NOMO-1 (cell line): ENCODE measurements around the gene KIF9.
"Not testable (repeated sequence)": the region's sequence is repeated elsewhere in the genome, so short reads cannot be mapped to it uniquely, and the experiment has no call there.

Source experiments
- DNase-seq, 2 experiments: peaks; one replicate each; lab custom pipeline; 2025; ENCODE audit not compliant: unreplicated experiment in 2 of 2; lab: John Stamatoyannopoulos, UW

The KIF9 gene

DNA sequence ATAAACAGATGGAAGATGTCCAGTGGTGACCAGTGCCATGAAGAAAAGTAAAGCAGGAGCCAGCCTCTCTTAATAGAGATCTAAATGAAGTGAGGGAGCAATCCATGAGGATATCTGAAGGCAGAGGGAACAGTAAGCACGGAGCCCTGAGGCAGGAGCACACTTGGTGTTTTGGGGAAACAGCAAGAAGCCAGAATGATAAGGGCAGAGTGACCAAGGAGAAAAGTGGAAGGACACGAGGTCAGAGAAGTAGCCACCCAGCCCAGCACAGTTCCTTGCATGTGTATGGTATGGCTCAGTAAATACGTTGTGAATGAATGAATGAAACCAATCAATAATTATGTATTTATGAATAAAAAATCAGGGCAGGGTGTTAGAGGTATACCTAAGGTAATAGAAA is 11.8 kb upstream of the KIF9 start:
- DNase-seq, result no peak

DNA sequence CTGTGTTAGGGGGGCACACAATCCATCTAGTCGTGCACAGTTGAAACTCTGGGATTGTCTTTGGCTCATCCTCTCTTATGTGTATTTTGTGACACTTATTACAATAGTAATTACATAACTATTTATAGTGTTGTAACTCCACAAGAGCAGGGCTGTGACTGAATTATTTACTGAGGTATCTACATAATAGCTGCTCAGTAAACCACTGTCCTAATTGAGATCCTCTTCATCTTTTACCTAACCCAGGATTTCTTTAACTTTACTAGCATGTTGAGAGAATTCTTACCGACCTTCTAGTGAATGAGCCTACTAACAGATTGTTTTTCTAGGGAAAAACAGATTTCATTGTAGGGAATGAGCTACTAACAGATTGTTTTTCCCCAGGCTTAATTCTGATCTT is 11.2 kb upstream of the KIF9 start:
- DNase-seq, result no peak

DNA sequence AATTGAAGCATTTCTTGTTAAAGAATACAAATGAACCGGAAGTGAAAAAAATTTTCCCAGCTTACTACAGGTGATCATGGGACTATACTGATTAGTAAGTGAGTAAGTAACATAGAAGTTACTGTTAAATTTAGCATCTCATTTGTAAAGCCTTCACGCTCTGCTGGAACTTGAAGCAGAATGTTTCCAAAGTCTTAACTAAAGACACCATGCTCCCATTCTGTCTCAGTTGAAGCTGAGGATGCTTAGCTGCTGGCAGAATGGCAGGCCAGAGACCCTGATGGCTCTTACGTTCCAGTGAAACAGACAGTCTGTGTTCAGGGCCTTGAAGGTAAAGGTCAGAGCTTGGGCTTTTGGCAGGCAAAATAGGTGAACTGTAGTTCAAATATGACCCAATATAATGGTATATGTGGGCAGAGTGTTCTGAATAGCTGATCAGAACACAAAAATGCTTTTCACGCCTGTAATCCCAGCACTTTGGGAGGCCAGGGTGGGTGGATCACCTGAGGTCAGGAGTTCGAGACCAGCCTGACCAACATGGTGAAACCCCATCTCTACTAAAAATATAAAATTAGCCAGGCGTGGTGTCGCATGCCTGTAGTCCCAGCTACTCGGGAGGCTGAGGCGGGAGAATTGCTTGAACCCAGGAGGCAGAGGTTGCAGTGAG is 9.3 kb upstream of the KIF9 start:
- not testable (repeated sequence) for DNase-seq

DNA sequence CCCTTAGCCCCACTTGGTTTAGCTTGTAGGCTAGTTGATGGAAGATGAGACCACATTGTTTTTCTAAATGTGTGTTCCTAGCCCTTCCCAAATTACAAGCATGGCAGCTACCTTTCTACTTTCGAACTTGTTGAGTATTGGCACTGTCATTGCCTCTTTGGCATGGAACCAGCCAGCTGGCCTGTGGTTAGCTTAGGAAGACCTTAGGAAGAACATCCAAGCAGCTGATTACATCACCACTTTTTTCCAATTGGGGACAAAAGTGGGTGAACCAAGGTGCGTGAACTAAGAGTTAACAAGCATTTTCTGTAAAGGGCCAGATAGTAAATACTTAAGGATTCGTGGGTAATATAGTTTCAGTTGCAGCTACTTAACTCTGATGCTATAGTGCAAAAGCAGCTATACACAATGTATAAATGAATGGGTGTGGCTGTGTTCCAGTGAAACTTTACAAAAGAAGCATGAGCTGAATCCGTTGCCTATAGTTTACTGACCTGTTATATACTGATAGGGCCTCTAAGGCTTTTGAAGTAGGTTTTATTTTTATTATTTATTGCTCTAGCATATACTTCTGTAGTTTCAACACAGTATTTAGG is 8.7 kb upstream of the KIF9 start:
- DNase-seq, result no peak

DNA sequence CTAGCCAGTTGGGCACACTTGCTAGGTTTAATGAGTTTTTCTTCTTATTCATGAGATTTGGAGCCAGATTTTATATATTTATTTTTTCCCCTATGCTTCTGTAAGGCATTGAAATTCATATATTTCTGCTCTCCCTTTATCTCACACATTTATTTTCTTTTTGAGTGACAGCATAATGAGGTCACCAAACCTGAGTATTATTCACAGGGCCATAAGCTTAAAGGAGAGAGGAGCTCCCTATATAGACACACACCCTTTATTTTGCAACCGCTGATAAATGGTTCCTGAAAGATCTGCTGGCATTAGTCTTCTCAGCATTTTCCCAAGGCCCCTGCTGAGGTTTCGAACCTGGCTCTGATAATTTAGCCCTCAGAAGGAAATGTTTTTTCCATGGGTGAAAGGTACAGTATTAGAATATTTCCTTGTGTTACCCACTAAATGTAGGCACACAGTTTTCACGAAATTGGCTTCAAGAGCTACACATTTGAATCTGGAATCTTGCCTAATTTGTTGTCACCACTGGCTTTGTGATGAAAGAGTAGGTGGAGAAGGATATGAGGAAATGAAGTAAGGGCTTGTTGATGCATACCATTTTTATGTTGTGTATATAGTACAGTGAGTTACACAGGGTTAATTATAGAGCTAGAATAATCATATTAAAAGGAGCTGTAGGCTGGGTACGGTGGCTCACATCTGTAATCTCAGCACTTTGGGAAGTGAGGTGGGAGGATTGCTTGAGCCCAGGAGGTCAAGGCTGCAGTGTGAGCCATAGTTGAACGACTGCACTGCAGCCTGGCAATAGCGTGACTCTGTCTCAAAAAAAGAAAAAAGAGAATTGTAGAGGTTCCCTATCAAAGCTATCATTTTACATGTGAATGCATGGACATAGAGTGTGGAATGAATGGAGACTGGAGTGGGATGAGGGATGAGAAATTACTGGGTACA is 6.6 kb upstream of the KIF9 start:
- DNase-seq, result peak; percentile 74 to 78

DNA sequence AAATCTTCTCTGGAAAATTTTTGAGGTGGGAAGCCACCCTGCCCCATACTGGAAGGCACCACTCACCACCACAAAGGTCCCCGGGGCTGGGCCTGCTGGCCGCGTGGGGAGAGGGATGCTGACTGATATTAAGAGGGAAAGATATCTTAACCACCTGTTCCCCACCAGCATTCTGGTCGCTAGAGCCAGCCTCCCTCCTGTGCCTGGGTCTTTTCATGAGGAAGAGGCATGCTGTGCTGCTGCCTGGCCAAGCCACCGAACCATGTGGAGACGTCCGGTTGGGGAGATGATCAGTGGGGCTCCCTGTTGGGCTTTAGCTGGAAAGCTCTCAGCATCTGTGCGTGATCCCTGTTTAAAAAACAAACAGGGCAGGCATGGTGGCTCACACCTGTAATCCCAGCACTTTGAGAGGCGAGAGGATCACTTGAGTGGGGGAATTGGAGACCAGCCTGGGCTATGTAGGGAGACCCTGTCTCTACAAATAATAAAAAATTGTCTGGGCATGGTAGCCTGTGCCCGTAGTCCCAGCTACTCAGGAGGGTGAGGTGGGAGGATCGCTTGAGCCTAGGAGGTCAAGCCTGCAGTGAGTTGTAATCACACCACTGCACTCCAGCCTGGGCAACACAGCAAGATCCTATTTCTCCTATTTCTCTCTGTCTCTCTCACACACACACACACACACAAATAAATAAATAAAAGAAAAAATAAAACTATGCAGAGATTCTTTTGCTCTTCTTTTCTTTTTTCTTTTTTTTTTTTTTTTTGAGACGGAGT is 1.2 kb upstream of the KIF9 start:
- no peak for DNase-seq

DNA sequence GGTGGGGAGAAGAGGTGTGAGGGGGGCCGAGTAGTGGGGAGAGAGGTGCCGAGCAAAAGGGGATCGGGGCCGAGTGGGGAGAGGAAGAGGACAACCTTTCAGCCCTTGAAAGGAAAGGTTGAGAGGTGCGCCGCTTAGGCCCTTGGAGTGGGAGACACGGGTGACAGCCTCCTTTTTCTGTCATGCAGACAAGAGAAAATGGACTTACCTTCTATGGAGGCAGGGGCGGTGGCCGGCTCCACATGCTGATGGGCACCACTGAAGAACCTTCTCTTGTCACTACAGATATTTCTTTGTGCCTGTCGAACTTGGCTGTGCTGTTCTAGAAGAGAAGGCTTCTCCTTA is 566 bp upstream of the KIF9 start:
- DNase-seq, result no peak

DNA sequence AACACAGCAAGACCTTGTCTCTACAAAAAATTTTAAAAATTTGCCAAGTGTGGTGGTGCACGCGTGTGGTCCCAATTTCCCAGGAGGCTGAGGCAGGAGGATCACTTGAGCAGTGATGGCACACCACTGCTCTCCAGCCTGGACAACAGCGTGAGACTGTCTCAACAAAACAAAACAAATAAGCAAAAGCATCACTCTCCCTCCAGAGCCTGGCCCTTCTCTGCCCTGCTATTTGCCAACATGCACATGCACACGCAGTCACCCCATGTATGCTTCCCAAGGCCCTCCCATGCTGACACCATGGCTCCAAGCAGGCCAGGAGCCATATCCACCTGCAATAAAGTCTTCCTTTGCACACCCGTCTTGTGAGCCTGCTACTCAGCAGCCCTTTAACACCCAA is 2.1 kb downstream of the KIF9 start:
- DNase-seq, result no peak

DNA sequence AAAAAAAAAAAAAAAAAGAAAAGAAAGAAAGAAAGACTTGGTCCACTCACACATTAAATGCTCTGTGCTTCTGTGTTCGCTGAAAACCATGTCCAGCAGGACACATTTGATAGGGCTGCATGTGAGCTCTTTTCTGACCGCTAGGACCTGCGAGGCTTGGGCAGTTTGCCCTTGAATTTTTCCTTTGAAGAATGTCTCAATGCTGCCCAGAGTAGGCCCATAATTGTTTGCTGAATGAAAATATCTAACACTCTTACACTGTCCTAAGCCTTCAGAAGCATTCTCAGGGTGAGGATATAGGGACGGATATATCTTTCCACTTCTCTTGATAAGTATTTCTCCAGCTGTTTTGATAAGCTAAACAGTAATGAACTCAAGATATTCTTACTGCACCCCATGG is 6.0 kb downstream of the KIF9 start:
- DNase-seq, result no peak

DNA sequence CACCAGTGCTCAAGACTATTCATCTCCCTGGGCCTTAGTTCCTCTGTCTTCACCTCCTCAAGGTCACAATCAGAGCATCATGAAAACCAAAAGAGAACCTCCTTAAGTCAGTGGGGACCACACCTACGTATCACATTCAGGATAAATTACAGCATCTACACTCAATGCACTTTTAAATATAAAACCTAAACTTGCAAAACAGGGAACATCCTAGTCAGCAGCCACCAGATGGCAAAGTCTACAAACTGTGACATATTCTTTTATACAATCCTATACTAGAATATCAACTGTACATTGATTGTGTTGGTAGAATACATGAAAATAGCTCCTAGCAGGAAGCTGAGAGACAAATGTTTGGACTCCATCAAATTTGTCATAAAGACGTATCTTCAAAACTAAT is 7.9 kb downstream of the KIF9 start:
- no peak for DNase-seq

DNA sequence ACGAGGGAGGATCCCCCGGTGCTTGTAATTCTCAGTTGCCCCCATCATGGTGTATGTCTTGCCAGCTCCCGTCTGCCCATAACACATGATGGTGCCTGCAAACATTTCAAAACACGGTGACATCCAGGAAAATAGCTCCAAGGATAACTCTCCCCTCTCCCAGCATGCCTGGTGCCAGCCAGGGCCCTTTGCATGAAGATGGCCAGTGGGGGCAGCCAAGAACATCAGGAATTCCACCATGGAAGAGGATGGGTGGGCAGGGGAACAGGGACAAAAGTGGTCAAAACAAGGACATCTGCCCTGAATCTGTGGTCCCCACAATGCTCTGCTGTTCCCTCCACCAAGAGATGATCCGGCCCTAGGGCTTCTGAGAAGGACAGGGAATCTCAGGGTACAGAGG is 9.0 kb downstream of the KIF9 start:
- no peak for DNase-seq

DNA sequence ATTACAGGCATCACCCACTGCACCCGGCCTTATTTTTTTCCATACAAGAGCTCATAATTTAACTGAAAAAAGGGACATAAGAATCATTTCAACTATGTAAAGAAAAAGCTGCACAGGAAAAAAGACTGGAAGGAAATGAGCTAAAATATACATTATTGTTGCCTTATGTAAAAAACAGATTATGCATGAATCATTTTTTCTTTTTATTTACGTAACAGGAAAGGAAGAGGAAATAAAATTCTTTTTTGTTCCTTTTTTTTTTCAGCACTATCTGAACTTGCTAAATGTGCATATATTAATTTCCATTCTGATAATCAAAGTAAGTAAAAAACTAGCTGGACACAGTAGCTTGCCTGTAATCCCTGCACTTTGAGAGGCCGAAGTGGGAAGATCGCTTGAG is 12.1 kb downstream of the KIF9 start:
- no peak for DNase-seq

DNA sequence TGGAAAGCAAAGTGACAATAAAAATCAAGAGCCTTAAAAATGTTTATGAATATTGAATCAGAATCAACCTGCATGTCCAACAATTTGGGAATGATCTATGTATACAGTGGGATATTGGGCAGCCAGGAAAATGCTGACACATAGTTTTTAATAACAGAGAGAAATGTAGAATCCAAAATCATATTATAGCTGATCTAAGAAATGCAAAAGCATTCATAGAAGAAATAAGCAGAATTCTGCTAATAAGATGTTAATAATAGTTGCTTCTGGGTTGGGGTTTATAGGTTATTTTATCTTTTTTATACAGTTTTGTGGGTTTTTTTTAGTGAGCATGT is 15.1 kb downstream of the KIF9 start:
- DNase-seq, result no peak

DNA sequence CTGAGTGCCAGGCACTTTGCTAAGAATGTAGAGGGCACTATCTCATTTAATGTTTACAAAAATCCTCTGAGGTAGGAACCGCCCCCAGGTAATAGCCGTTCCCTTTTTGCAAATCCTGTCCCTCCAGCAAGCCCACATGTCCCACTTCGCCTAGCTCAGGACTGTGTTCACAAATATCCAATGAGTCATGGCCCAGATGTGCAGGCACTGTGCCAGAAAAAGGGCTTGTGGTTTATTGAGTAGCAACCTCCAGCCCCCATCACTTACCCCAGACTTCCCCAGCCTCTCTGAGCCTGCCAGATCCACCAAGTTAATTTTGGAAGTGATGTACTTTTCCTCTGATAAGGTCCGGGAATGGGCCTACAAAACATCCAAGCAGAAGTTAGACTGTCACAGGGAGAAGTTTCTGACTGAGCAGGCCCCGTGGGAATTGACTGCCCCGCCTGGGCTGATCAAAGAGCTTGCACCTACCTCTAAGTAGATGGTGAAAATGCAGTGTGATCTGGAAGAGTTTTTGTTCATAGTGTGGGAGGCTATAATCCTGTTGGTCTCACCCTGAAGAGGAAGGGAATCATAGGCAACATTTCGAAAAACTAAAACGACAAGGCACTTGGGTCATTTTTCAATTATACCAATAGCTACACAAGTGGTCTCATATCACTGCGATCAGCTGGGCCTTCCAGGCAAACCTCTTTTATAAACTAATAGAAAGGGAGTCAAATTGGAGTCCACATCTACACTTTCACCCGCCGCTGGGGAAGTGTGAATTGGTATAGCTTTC is 15.7 kb downstream of the KIF9 start:
- peak; percentile 46 to 57 for DNase-seq

DNA sequence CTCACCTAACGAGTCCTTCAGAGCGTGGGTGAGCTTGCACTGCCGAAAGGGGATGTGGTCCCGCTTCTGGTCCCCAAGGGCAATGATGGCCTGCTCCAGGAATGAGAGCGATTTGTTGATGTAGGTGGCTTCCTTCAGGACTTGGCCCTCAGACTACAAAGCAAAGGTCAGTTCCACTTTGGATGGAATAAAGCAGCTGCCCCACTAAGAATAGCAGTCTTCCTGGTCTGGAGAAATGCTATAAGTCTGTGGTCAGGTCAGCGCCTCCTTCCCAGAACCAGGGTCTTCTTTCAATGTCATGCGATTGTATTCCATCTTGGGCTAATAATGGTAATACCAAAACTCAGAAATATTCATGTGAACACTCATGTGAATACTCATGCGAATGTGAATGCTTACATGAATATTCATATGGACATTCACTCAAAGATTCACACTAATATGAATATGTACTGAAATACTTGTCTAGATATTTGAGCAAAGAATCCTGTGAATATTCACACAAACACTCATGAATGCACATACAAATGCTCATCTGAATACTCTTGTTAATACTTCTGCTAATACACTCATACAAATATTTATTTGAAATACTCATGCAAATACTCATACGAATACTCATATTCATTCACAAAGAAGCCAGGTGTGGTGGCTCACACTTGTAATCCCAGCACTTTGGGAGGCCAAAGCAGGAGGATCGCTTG is 16.7 kb downstream of the KIF9 start:
- DNase-seq, result no peak

DNA sequence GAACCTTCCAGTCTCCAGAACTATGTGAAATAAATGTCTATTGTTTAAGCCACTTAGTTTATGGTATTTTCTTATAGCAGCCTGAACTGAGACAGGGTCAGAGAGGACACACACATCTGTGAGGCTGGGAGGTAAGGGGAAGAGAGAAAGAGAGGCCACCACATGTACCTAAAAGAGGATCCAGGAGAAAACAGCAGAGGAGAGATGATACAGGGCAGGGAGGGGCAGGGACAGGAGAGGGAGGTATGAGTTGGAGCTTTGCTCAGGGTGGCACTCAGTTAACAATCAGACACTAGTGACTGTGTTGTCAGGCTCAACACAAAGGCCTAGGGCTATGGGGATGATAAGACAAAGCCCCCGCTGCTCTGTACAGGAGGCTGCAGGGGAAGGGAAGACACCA is 17.6 kb downstream of the KIF9 start:
- no peak for DNase-seq

DNA sequence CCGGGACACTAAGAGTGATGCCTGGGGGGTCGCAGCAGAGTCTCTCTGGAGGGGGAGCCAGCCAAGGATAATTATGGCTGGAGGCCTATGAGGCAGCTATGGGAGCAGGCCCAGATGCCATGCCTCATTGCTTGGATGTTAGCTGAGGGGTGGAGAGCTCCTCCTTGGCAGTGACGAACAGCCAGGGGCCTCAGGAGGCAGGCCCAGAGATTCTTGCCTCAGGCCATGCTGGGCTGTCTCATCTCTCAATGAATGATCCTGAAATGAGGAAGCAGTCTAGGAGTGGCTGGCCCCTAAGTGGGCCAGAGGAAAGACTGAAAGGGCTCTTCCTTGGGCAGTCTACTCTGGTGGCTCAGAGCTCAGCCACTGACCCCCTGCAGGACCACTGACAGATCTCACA is 21.3 kb downstream of the KIF9 start:
- DNase-seq, result peak in 1 of 2 experiments; percentile 5

DNA sequence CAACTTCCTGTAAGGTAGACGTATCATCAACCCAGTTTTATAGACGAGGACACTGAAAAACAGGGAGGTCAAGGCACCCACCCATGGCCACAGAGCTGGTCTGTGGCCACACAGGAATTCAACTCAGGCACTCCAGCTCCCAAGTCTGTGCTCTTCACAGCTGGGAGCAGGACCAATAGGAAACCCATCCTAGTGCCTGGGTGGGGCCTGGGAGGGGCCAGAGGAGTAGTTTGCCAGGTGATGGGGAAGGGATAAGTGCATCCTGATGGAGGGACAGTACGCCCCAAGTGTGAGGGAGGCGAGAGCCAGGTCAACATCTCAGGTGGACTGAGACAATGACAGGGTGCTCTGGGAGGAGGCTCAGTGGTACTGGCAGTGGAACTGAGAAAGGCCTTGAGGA is 22.0 kb downstream of the KIF9 start:
- DNase-seq, result no peak

DNA sequence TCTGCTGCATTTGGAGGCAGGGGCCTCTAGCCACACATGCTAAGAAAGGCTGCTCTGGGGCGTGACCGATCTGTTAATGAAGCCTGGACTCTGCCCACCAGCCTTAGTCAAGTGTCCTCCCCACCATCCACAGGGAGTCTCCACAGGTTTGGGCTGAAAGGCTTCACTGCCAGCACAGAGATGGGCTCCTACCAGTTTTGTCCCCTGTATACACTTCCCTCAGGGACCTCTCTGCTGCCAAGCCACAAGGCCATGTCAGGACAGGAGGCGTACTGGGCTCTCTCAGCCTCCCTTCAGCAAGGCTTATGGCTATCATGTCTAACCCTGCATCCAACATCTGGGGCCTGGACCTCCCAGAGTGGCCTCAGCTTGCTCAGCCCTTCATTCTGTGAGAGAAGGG is 23.5 kb downstream of the KIF9 start:
- DNase-seq, result no peak

DNA sequence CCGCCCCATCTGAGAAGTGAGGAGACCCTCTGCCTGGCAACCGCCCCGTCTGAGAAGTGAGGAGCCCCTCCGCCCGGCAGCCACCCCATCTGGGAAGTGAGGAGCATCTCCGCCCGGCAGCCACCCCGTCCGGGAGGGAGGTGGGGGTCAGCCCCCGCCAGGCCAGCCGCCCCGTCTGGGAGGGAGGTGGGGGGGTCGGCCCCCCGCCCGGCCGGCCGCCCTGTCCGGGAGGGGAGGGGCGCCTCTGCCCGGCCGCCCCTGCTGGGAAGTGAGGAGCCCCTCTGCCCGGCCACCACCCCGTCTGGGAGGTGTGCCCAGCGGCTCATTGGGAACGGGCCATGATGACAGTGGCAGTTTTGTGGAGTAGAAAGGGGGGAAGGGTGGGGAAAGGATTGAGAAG is 26.3 kb downstream of the KIF9 start:
- not testable (repeated sequence) for DNase-seq
